DMS53 (cell line): ENCODE results near the gene DLGAP1.
"Not testable (repeated sequence)": the region's sequence is repeated elsewhere in the genome, so short reads cannot be mapped to it uniquely, and the experiment has no call there.

Source experiments
- DNase-seq: peaks from one replicate; lab custom pipeline; 2025; lab: John Stamatoyannopoulos, UW

DLGAP1 gene

GRCh38 chr18:4385876-4386275, 69.2 kb downstream of the DLGAP1 start:
- DNase-seq: no peak

GRCh38 chr18:4384932-4385331, 70.2 kb downstream of the DLGAP1 start:
- DNase-seq: no peak

GRCh38 chr18:4374564-4374963, 80.5 kb downstream of the DLGAP1 start:
- no peak for DNase-seq

- no peak for DNase-seq
Measured at GRCh38 chr18:4369705-4370104, 85.4 kb downstream of the DLGAP1 start.

GRCh38 chr18:4360221-4360715, 94.8 kb downstream of the DLGAP1 start:
- DNase-seq: no peak

- no peak for DNase-seq
Measured at GRCh38 chr18:4358618-4359017, 96.5 kb downstream of the DLGAP1 start.

- no peak for DNase-seq
Measured at GRCh38 chr18:4357579-4357978, 97.5 kb downstream of the DLGAP1 start.

- no peak for DNase-seq
Measured at GRCh38 chr18:4356929-4357328, 98.2 kb downstream of the DLGAP1 start.

GRCh38 chr18:4353853-4354418, 101.2 kb downstream of the DLGAP1 start:
- DNase-seq: no peak

- no peak for DNase-seq
Measured at GRCh38 chr18:4352746-4353551, 102.2 kb downstream of the DLGAP1 start.

- DNase-seq: no peak
Measured at GRCh38 chr18:4351005-4351404, 104.1 kb downstream of the DLGAP1 start.

GRCh38 chr18:4335386-4335785, 119.7 kb downstream of the DLGAP1 start:
- no peak for DNase-seq

GRCh38 chr18:4333043-4333442, 122.1 kb downstream of the DLGAP1 start:
- DNase-seq: no peak

GRCh38 chr18:4319738-4320677, 135.1 kb downstream of the DLGAP1 start:
- DNase-seq: no peak

GRCh38 chr18:4318311-4318710, 136.8 kb downstream of the DLGAP1 start:
- DNase-seq: no peak

- not testable (repeated sequence) for DNase-seq
Measured at GRCh38 chr18:4311945-4312344, 143.2 kb downstream of the DLGAP1 start.

- DNase-seq: no peak
Measured at GRCh38 chr18:4311136-4311535, 144.0 kb downstream of the DLGAP1 start.

- DNase-seq: no peak
Measured at GRCh38 chr18:4309227-4309626, 145.9 kb downstream of the DLGAP1 start.

- no peak for DNase-seq
Measured at GRCh38 chr18:4308576-4308975, 146.5 kb downstream of the DLGAP1 start.

- no peak for DNase-seq
Measured at GRCh38 chr18:4299395-4299794, 155.7 kb downstream of the DLGAP1 start.

- DNase-seq: no peak
Measured at GRCh38 chr18:4293337-4293736, 161.8 kb downstream of the DLGAP1 start.

- no peak for DNase-seq
Measured at GRCh38 chr18:4292696-4293095, 162.4 kb downstream of the DLGAP1 start.
